ENCODE results near the gene TYW1.
"Not testable (repeated sequence)": the region's sequence is repeated elsewhere in the genome, so short reads cannot be mapped to it uniquely, and the experiment has no call there.

Gene TYW1

GRCh38 chr7:67006965-67007364 lies 10.3 kb downstream of the TYW1 start:
- Histone ChIP-seq H3K27ac (ENCODE audit: low read depth, low read length) (no peak overlapping the region), H3K4me1 (ENCODE audit: control insufficient read depth, insufficient read depth, low read length) (no peaks in the 10 kb centered on the region), H3K9ac (ENCODE audit: low read length) (no peak overlapping the region), H3K36me3 (ENCODE audit: control insufficient read depth, insufficient read depth, low read length) (no peaks in the 10 kb centered on the region), H3K4me3 (ENCODE audit: low read length) (no peak overlapping the region), H3K27me3 (ENCODE audit: control insufficient read depth, insufficient read depth, low read length) (no peaks in the 10 kb centered on the region)

DNA sequence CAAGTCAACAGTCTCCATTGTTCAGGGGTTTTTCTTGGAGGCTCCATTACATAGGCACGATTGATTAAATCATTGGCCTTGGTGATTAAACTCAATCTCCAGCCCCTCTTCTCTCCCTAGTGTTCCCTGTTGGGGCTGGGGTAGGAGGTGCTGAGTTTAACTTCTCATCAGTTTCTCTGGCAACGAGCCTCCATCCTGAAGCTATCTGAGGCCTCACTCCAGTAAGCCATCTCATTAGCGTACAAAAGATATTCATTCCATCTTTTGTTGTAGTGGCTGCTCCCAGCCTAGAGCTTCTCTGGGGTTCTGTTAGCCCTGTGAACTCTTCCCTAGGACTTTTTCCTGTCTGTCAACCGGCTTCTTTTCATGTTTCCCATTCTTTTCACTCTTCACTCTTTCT lies 11.6 kb downstream of the TYW1 start:
- no peak overlapping the region for H3K4me3 ChIP-seq (ENCODE audit: low read length)
- no peak overlapping the region for H3K27ac ChIP-seq (ENCODE audit: low read depth, low read length)
- H3K4me1 ChIP-seq (ENCODE audit: control insufficient read depth, insufficient read depth, low read length), result no peaks in the 10 kb centered on the region
- H3K27me3 ChIP-seq (ENCODE audit: control insufficient read depth, insufficient read depth, low read length), result no peaks in the 10 kb centered on the region
- H3K36me3 ChIP-seq (ENCODE audit: control insufficient read depth, insufficient read depth, low read length), result no peaks in the 10 kb centered on the region
- no peak overlapping the region for H3K9ac ChIP-seq (ENCODE audit: low read length)

DNA sequence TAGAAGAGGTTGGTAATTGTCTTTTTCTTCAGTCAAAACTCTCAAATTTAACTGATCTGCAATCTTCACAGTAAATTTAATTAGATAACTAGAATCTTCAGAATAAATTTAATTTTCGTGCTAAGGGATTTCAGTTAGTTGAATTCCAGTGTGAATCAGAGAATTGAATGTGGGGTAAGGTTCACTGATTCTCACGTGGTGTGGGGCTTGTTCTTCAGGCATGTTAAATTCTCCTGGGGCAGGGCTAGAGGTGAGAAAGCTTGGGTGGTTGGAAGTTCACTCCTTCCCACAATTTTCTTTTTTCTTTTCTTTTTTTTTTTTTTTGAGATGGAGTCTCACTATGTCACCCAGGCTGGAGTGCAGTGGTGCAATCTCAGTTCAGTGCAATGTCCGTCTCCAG lies 13.0 kb downstream of the TYW1 start:
- H3K27ac ChIP-seq (ENCODE audit: low read depth, low read length); H3K9ac ChIP-seq (ENCODE audit: low read length); H3K4me1 ChIP-seq (ENCODE audit: control insufficient read depth, insufficient read depth, low read length); H3K36me3 ChIP-seq (ENCODE audit: control insufficient read depth, insufficient read depth, low read length); H3K27me3 ChIP-seq (ENCODE audit: control insufficient read depth, insufficient read depth, low read length); H3K4me3 ChIP-seq (ENCODE audit: low read length): not testable (repeated sequence)

GRCh38 chr7:67014076-67014622 lies 17.5 kb downstream of the TYW1 start:
- not testable (repeated sequence) for H3K36me3 ChIP-seq (ENCODE audit: control insufficient read depth, insufficient read depth, low read length); H3K27me3 ChIP-seq (ENCODE audit: control insufficient read depth, insufficient read depth, low read length); H3K27ac ChIP-seq (ENCODE audit: low read depth, low read length); H3K4me3 ChIP-seq (ENCODE audit: low read length); H3K4me1 ChIP-seq (ENCODE audit: control insufficient read depth, insufficient read depth, low read length); H3K9ac ChIP-seq (ENCODE audit: low read length)

DNA sequence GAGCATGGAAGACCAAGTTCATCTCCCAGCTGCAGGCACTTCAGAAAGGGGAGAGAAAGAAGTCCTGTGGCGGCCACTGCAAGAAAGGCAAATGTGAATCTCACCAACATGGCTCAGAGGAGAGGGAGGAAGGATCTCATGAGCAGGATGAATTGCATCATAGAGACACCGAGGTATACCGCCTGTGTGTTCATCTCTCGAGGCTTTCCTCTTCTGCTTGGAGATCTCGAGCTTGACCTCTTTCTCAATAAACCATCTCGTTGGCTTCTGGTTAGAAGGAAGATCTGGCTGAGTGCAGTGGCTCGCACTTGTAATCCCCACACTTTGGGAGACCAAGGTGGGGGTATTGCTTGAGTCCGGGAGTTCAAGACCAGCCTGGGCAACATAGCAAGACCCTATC lies 21.3 kb downstream of the TYW1 start:
- H3K9ac ChIP-seq (ENCODE audit: low read length); H3K27ac ChIP-seq (ENCODE audit: low read depth, low read length); H3K4me3 ChIP-seq (ENCODE audit: low read length); H3K4me1 ChIP-seq (ENCODE audit: control insufficient read depth, insufficient read depth, low read length); H3K27me3 ChIP-seq (ENCODE audit: control insufficient read depth, insufficient read depth, low read length): not testable (repeated sequence)
- peaks cover 14% of the 10 kb centered on the region for H3K36me3 ChIP-seq (ENCODE audit: control insufficient read depth, insufficient read depth, low read length)

DNA sequence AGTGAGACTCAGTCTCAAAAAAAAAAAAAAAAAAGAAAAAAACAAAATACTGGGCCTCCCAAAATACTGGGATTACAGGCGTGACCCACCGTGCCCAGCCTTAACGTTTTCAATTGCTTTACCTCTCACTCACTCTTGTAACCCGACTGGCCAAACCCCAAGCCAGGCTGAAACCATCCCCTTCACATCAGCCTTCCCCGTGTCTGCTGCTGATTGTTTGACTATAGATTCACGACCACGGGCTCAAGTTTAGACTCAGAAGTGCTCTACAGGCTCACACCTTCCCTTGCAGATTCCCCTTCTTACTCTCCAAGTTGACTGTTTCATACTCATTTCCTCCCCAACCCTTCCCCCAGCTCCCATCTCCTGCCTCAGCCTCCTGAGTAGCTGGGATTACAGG lies 22.3 kb downstream of the TYW1 start:
- Histone ChIP-seq H3K9ac (ENCODE audit: low read length) (no peak overlapping the region), H3K36me3 (ENCODE audit: control insufficient read depth, insufficient read depth, low read length) (peaks cover 14% of the 10 kb centered on the region), H3K4me1 (ENCODE audit: control insufficient read depth, insufficient read depth, low read length) (no peaks in the 10 kb centered on the region), H3K4me3 (ENCODE audit: low read length) (no peak overlapping the region), H3K27me3 (ENCODE audit: control insufficient read depth, insufficient read depth, low read length) (no peaks in the 10 kb centered on the region), H3K27ac (ENCODE audit: low read depth, low read length) (no peak overlapping the region)

- Histone ChIP-seq H3K27ac (ENCODE audit: low read depth, low read length) (no peak overlapping the region), H3K4me3 (ENCODE audit: low read length) (no peak overlapping the region), H3K36me3 (ENCODE audit: control insufficient read depth, insufficient read depth, low read length) (peaks cover 14% of the 10 kb centered on the region), H3K9ac (ENCODE audit: low read length) (no peak overlapping the region), H3K4me1 (ENCODE audit: control insufficient read depth, insufficient read depth, low read length) (no peaks in the 10 kb centered on the region), H3K27me3 (ENCODE audit: control insufficient read depth, insufficient read depth, low read length) (no peaks in the 10 kb centered on the region)
These were observed 23.1 kb downstream of the TYW1 start for GRCh38 chr7:67019562-67020390.

- no peak overlapping the region for H3K4me3 ChIP-seq (ENCODE audit: low read length)
- no peaks in the 10 kb centered on the region for H3K27me3 ChIP-seq (ENCODE audit: control insufficient read depth, insufficient read depth, low read length)
- no peak overlapping the region for H3K27ac ChIP-seq (ENCODE audit: low read depth, low read length)
- no peaks in the 10 kb centered on the region for H3K4me1 ChIP-seq (ENCODE audit: control insufficient read depth, insufficient read depth, low read length)
- peaks cover 12% of the 10 kb centered on the region for H3K36me3 ChIP-seq (ENCODE audit: control insufficient read depth, insufficient read depth, low read length)
- H3K9ac ChIP-seq (ENCODE audit: low read length), result no peak overlapping the region
These were observed 24.6 kb downstream of the TYW1 start for GRCh38 chr7:67021260-67021659.

GRCh38 chr7:67022511-67022910 lies 25.9 kb downstream of the TYW1 start:
- Histone ChIP-seq H3K27me3 (ENCODE audit: control insufficient read depth, insufficient read depth, low read length) (no peaks in the 10 kb centered on the region), H3K4me1 (ENCODE audit: control insufficient read depth, insufficient read depth, low read length) (no peaks in the 10 kb centered on the region), H3K27ac (ENCODE audit: low read depth, low read length) (no peak overlapping the region), H3K9ac (ENCODE audit: low read length) (no peak overlapping the region), H3K4me3 (ENCODE audit: low read length) (no peak overlapping the region), H3K36me3 (ENCODE audit: control insufficient read depth, insufficient read depth, low read length) (peaks cover 12% of the 10 kb centered on the region)

GRCh38 chr7:67025459-67025858 lies 28.8 kb downstream of the TYW1 start:
- H3K4me1 ChIP-seq (ENCODE audit: control insufficient read depth, insufficient read depth, low read length); H3K9ac ChIP-seq (ENCODE audit: low read length); H3K27me3 ChIP-seq (ENCODE audit: control insufficient read depth, insufficient read depth, low read length); H3K27ac ChIP-seq (ENCODE audit: low read depth, low read length); H3K4me3 ChIP-seq (ENCODE audit: low read length); H3K36me3 ChIP-seq (ENCODE audit: control insufficient read depth, insufficient read depth, low read length): not testable (repeated sequence)

DNA sequence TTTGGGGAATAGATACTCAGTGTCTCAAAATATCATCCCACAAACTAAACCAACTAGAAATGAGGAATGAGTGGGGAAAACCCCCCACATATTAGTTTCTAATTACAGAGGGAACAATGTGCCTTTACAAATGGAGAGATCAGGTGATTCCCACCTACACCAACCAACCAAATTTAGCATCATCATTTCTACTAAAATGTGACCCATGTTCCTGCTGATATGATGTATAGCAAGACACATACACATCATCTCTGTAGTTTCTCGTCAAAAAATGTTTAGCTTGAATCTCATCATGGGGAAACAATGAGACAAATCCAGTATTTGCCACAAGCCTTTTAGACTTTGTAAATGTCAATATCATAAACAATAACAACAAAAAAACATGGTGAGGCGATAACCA lies 35.1 kb downstream of the TYW1 start:
- not testable (repeated sequence) for H3K4me3 ChIP-seq (ENCODE audit: low read length); H3K27ac ChIP-seq (ENCODE audit: low read depth, low read length); H3K4me1 ChIP-seq (ENCODE audit: control insufficient read depth, insufficient read depth, low read length); H3K27me3 ChIP-seq (ENCODE audit: control insufficient read depth, insufficient read depth, low read length); H3K36me3 ChIP-seq (ENCODE audit: control insufficient read depth, insufficient read depth, low read length); H3K9ac ChIP-seq (ENCODE audit: low read length)

DNA sequence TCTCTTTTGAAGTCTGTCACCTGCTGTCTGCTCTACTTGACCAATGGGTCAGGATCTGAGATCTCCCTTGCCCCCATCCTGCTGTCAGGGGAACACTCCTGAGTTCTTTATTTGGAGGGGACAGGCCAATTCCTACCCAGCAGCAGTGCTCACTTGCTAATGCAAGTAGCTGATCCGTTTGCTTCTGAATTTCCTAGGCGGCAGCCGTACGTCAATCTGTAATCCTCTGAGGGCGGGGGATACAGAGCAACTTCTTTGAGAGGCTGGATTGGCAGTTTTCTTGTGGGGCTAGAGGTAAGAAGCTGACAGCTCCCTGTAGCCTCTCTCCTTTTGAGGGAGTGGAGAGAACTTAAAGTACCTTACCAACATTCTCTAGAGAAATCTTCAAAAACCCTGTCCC lies 36.6 kb downstream of the TYW1 start:
- no peaks in the 10 kb centered on the region for H3K4me1 ChIP-seq (ENCODE audit: control insufficient read depth, insufficient read depth, low read length)
- H3K4me3 ChIP-seq (ENCODE audit: low read length), result no peak overlapping the region
- H3K9ac ChIP-seq (ENCODE audit: low read length), result no peak overlapping the region
- no peak overlapping the region for H3K27ac ChIP-seq (ENCODE audit: low read depth, low read length)
- peaks cover 2% of the 10 kb centered on the region for H3K36me3 ChIP-seq (ENCODE audit: control insufficient read depth, insufficient read depth, low read length)
- no peaks in the 10 kb centered on the region for H3K27me3 ChIP-seq (ENCODE audit: control insufficient read depth, insufficient read depth, low read length)

Data from rectal smooth muscle tissue (tissue), 1 donor.